Rectal smooth muscle tissue (tissue), 1 donor: ENCODE data around the gene NEDD4L.

Experiments
- H3K27ac ChIP-seq: one replicate; pipeline ENCODE4 v1.7.0; 2013; ENCODE audit warnings: low read depth, low read length, inconsistent platforms
- H3K27me3 ChIP-seq: one replicate; pipeline ENCODE4 v1.7.0; 2013; ENCODE audit warnings: low read length; ENCODE audit not compliant: control insufficient read depth, insufficient read depth
- H3K36me3 ChIP-seq: one replicate; pipeline ENCODE4 v1.7.0; 2013; ENCODE audit warnings: low read length; ENCODE audit not compliant: control insufficient read depth, insufficient read depth
- H3K4me1 ChIP-seq: one replicate; pipeline ENCODE4 v1.7.0; 2013; ENCODE audit warnings: low read length; ENCODE audit not compliant: control insufficient read depth, insufficient read depth
- H3K4me3 ChIP-seq: one replicate; pipeline ENCODE4 v1.7.0; 2013; ENCODE audit warnings: low read length
- H3K9ac ChIP-seq: one replicate; pipeline ENCODE4 v1.7.0; 2013; ENCODE audit warnings: low read length

NEDD4L gene

DNA sequence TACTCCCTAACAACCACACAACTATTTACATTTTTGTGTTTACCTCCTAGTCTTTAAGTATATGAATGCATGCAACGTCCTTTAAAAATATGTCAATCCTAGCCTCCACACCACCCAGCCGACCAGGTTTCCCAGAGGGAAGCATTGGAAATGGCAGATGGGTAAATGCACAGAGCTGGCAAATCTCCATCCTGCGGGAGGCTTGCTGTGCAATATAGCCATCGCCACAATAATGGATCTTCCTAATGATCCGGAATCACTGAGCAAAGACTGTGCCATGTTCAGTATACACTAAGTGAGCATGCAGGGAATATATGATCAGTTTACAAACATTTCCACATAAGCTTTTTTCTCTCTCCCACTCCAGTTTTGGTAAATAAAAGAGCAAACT, 131.8 kb downstream of the NEDD4L start:
- no peak overlapping the region for H3K4me3 ChIP-seq
- peaks cover 13% of the 10 kb centered on the region for H3K4me1 ChIP-seq
- H3K9ac ChIP-seq = no peak overlapping the region
- H3K27me3 ChIP-seq = no peaks in the 10 kb centered on the region
- H3K27ac ChIP-seq = no peak overlapping the region
- no peaks in the 10 kb centered on the region for H3K36me3 ChIP-seq

DNA sequence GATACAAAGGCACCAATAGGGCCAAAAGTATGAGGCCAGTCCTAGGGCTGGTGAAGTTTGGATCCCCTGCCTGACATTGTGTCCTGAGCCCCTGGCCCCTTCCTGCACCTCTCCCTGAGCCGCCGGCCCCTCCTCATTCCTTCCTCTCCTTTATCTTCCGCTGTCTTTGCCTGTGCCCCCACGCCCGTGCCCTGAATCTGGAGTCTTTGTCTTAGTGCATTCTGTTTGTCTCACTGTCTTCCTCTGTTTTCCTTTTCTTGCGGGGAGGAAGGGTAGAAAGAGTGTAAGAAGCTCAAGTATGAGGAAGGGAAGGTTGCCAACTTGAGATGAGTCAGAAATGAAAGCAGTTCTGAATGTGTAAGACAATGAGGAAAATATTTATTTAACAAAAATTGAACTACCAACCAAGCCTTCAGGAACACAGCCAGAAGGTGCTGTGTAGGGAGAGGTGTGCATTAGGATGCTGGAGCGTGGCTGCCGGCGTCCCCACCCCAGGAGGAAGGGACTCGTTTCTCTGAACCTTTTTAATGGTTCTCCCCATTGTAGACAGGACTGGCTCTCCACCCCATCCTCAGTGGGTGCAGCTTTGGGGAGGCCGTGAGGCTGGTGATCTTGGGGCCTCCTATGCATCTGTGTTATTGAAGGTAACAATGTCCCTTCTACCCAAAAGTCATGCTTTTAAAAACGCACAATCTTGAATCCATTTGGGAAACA, 133.1 kb downstream of the NEDD4L start:
- Histone ChIP-seq H3K4me3 (peak overlapping the region; percentile 36), H3K27me3 (no peaks in the 10 kb centered on the region), H3K9ac (no peak overlapping the region), H3K36me3 (no peaks in the 10 kb centered on the region), H3K4me1 (peaks cover 13% of the 10 kb centered on the region), H3K27ac (no peak overlapping the region)

GRCh38 chr18:58177896-58178470, 134.0 kb downstream of the NEDD4L start:
- no peaks in the 10 kb centered on the region for H3K27me3 ChIP-seq
- H3K4me3 ChIP-seq = no peak overlapping the region
- no peak overlapping the region for H3K27ac ChIP-seq
- H3K4me1 ChIP-seq = peaks cover 13% of the 10 kb centered on the region
- H3K9ac ChIP-seq = no peak overlapping the region
- H3K36me3 ChIP-seq = no peaks in the 10 kb centered on the region

DNA sequence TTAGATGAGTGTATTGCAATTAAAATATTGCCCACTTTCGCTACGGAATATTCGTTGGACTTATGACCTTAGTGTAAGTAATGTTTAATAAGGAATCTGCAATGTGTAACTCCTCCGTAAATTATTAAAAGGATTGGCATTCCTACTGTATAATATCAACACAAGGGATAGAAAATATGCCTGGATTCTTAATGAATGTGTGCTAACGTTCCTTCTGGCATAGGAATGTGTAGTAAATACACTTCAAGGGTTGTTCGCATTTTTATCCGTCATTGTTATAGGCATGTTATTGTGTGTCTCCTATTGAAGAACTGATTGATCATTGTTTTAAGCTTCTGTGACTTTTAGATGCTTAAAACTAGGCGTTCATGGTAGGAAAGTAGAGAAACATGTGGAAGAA, 134.5 kb downstream of the NEDD4L start:
- H3K4me3 ChIP-seq = no peak overlapping the region
- H3K4me1 ChIP-seq = peaks cover 13% of the 10 kb centered on the region
- H3K27me3 ChIP-seq = no peaks in the 10 kb centered on the region
- H3K27ac ChIP-seq = no peak overlapping the region
- H3K36me3 ChIP-seq = no peaks in the 10 kb centered on the region
- H3K9ac ChIP-seq = no peak overlapping the region

- no peaks in the 10 kb centered on the region for H3K27me3 ChIP-seq
- H3K36me3 ChIP-seq = no peaks in the 10 kb centered on the region
- peaks cover 13% of the 10 kb centered on the region for H3K4me1 ChIP-seq
- H3K4me3 ChIP-seq = no peak overlapping the region
- no peak overlapping the region for H3K27ac ChIP-seq
- H3K9ac ChIP-seq = no peak overlapping the region
Observed at GRCh38 chr18:58180172-58180571, 136.1 kb downstream of the NEDD4L start.

GRCh38 chr18:58180738-58181353, 136.8 kb downstream of the NEDD4L start:
- Histone ChIP-seq H3K4me1 (peaks cover 13% of the 10 kb centered on the region), H3K4me3 (no peak overlapping the region), H3K27ac (no peak overlapping the region), H3K36me3 (no peaks in the 10 kb centered on the region), H3K27me3 (no peaks in the 10 kb centered on the region), H3K9ac (no peak overlapping the region)

GRCh38 chr18:58181988-58182387, 138.0 kb downstream of the NEDD4L start:
- Histone ChIP-seq H3K4me1 (peaks cover 16% of the 10 kb centered on the region), H3K9ac (no peak overlapping the region), H3K27ac (no peak overlapping the region), H3K4me3 (no peak overlapping the region), H3K27me3 (no peaks in the 10 kb centered on the region), H3K36me3 (no peaks in the 10 kb centered on the region)

- Histone ChIP-seq H3K4me1 (peaks cover 7% of the 10 kb centered on the region), H3K4me3 (no peak overlapping the region), H3K9ac (no peak overlapping the region), H3K36me3 (no peaks in the 10 kb centered on the region), H3K27me3 (no peaks in the 10 kb centered on the region), H3K27ac (no peak overlapping the region)
Observed at GRCh38 chr18:58183226-58183625, 139.2 kb downstream of the NEDD4L start.

DNA sequence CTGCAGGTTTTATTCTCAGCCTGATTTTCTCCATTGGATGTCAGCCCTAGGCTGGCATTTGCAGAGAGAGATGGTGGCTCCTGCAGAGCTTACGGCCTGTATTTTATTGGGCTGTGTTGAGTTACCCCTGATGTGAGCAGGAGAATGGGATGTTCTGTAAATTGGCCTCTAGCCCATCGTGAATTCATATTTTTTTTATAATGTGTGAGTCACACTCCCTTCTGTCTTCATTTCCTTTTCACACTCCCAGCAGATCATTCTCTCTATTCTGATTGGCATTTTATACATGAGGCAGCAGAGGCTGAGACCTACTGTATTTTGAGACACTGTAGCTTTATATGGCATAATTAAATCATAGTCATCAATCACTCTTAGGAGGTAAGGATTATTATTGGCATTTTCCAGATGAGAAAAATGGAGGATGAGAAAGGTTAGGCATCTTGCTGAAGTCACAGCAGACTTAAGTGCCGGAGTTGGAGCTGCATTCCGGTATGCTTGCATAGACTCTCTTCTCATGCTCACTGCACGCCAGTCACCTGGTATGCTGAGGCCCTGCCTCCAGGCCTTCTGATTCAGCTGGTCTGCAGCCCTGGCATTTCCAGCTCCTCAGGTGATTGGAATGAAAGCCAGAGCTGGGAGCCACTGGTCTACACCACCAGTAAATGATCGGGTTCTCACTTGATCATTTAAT, 142.4 kb downstream of the NEDD4L start:
- Histone ChIP-seq H3K4me1 (peaks cover 2% of the 10 kb centered on the region), H3K27me3 (no peaks in the 10 kb centered on the region), H3K36me3 (no peaks in the 10 kb centered on the region), H3K9ac (no peak overlapping the region), H3K27ac (peak overlapping the region; percentile 44), H3K4me3 (no peak overlapping the region)

DNA sequence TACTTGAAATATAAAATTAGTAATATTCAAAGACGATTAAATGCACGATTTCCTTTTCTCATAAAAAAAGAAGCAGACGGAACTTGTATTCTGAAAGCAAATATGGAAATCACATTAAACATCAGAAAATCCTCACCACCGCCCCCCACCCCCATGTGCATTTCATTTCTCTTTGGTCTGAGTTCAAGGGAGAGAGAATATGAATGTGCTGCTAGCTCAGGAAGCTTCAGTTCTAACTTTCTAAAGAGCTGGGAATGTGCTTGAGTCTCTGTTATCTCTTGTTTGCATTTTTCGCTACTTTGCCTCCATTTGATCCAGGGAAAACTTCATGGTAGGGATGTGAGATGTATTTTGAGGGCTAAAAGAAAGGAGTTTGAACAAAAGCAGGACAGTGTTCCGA, 143.6 kb downstream of the NEDD4L start:
- H3K27ac ChIP-seq = no peak overlapping the region
- H3K4me1 ChIP-seq = peaks cover 2% of the 10 kb centered on the region
- H3K36me3 ChIP-seq = no peaks in the 10 kb centered on the region
- H3K27me3 ChIP-seq = no peaks in the 10 kb centered on the region
- H3K9ac ChIP-seq = no peak overlapping the region
- no peak overlapping the region for H3K4me3 ChIP-seq

GRCh38 chr18:58188996-58189395, 145.0 kb downstream of the NEDD4L start:
- Histone ChIP-seq H3K4me3 (no peak overlapping the region), H3K36me3 (no peaks in the 10 kb centered on the region), H3K9ac (no peak overlapping the region), H3K4me1 (peaks cover 2% of the 10 kb centered on the region), H3K27me3 (no peaks in the 10 kb centered on the region), H3K27ac (no peak overlapping the region)

- Histone ChIP-seq H3K4me3 (no peak overlapping the region), H3K4me1 (peaks cover under 1% of the 10 kb centered on the region)
Observed at GRCh38 chr18:58190842-58191530, 147.0 kb downstream of the NEDD4L start.

More at GRCh38 chr18:58190842-58191530, 147.0 kb downstream of the NEDD4L start:
- no peak overlapping the region for H3K27ac ChIP-seq
- no peak overlapping the region for H3K9ac ChIP-seq
- H3K27me3 ChIP-seq = no peaks in the 10 kb centered on the region
- no peaks in the 10 kb centered on the region for H3K36me3 ChIP-seq
